CD4-positive, alpha-beta T cell treated with Interleukin-15 for 4 hours (primary cell): ENCODE measurements around the gene SYNPO2.
"Not testable (repeated sequence)": the region's sequence is repeated elsewhere in the genome, so short reads cannot be mapped to it uniquely, and the experiment has no call there.

ENCODE experiments used
- DNase-seq: peaks from one replicate; pipeline ENCODE4 v3.0.0-alpha.2; 2020; ENCODE audit warnings: low spot score

Gene SYNPO2

GRCh38 chr4:119000400-119000799 is 111.7 kb downstream of the SYNPO2 start:
- no peak for DNase-seq

- no peak for DNase-seq
Observed at GRCh38 chr4:119002476-119002875, 113.8 kb downstream of the SYNPO2 start.

- DNase-seq = not testable (repeated sequence)
Observed at GRCh38 chr4:119003001-119003400, 114.3 kb downstream of the SYNPO2 start.

GRCh38 chr4:119005928-119006460 is 117.3 kb downstream of the SYNPO2 start:
- DNase-seq = no peak

- no peak for DNase-seq
Observed at GRCh38 chr4:119008761-119009160, 120.1 kb downstream of the SYNPO2 start.

- not testable (repeated sequence) for DNase-seq
Observed at GRCh38 chr4:119010221-119010620, 121.6 kb downstream of the SYNPO2 start.

- DNase-seq = no peak
Observed at GRCh38 chr4:119010909-119011606, 122.4 kb downstream of the SYNPO2 start.

- DNase-seq = no peak
Observed at GRCh38 chr4:119011607-119011988, 122.9 kb downstream of the SYNPO2 start.

GRCh38 chr4:119014658-119015057 is 126.0 kb downstream of the SYNPO2 start:
- no peak for DNase-seq

GRCh38 chr4:119016636-119017035 is 128.0 kb downstream of the SYNPO2 start:
- DNase-seq = no peak

GRCh38 chr4:119017636-119018035 is 129.0 kb downstream of the SYNPO2 start:
- no peak for DNase-seq

- no peak for DNase-seq
Observed at GRCh38 chr4:119020158-119020557, 131.5 kb downstream of the SYNPO2 start.

GRCh38 chr4:119022520-119022919 is 133.9 kb downstream of the SYNPO2 start:
- DNase-seq = not testable (repeated sequence)

GRCh38 chr4:119024102-119024501 is 135.4 kb downstream of the SYNPO2 start:
- no peak for DNase-seq

GRCh38 chr4:119025420-119025819 is 136.8 kb downstream of the SYNPO2 start:
- no peak for DNase-seq

GRCh38 chr4:119025916-119026661 is 137.4 kb downstream of the SYNPO2 start:
- DNase-seq = no peak

GRCh38 chr4:119026662-119027444 is 138.2 kb downstream of the SYNPO2 start:
- no peak for DNase-seq

- DNase-seq = no peak
Observed at GRCh38 chr4:119027811-119028210, 139.2 kb downstream of the SYNPO2 start.

- no peak for DNase-seq
Observed at GRCh38 chr4:119028296-119028695, 139.6 kb downstream of the SYNPO2 start.

GRCh38 chr4:119029847-119030535 is 141.3 kb downstream of the SYNPO2 start:
- no peak for DNase-seq

- DNase-seq = no peak
Observed at GRCh38 chr4:119030536-119030890, 141.9 kb downstream of the SYNPO2 start.

- DNase-seq = no peak
Observed at GRCh38 chr4:119031218-119031617, 142.6 kb downstream of the SYNPO2 start.
